ENCODE results near the gene MAP2K3. TPM values are rescaled to one million over a fixed set of nuclear protein-coding genes. Genes with fewer than 3 reads are reported as not detected.

The MAP2K3 gene
- total and polyA plus RNA-seq, 10 of the 15 experiments (the other 5 are each of a cell fraction or from before 2014, with no cell fraction given): 0.71 to 39.4 (median 18.6) TPM

DNA sequence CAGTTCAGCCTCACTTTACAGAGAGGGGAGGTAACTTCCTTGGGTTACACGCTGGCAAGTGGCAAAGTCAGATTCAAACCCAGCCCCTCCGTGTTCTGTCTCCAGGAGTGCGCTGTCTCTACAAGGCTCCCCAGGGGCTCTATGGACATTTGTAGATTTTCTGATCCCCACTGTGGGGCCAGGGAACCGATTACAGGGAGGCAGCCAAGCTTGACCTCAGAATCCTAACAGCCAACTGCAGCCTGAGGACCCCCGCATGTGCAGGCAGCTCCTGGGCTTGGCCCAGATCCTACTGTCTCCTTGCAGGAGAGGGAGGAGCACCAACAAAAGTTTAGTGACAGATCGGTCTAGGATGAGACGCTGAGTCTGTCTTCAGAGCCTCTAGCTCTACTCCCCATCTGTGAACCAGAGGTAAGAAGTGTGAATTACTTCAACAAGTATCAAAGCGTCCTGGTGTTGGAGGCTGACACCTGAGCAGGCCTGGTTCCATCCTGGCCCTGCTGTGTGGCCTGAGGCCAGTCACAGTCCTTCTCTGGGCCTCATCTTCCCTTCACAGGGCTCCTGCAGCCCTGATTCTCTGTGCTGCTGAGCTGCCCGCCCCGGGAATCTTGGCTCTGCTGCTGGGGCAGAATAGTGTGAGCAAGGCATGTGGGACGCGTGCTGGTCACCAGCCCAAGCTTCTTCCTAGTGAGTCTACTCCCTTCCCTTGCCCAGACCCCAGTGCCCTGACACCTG, 22.1 kb upstream of the MAP2K3 start:
- ChIA-PET SMC1A (ENCODE audit: uncharacterized antibody, unreplicated experiment) (no interaction called here), RAD21 (ENCODE audit: unreplicated experiment) (no interaction called here), CTCF (interaction anchor here (0.6 kb wide), 1 partner anchor 51 kb away, joined by 3 read pairs; no protein-coding TSS in a partner anchor), POLR2A (no interaction called here)
- no peak for DNase-seq (ENCODE audit: low read depth, low spot score)
- no peaks in the 10 kb centered on the region; the same call in 1 of the 2 replicates for H4K20me1 ChIP-seq (ENCODE audit: control insufficient read depth, insufficient read depth)
- no peak overlapping the region for H3K4me3 ChIP-seq
- ATAC-seq: no peak
- in situ Hi-C loops (cut with MboI): no loop called here
- no peak overlapping the region for H3K9ac ChIP-seq (ENCODE audit: control insufficient read depth, insufficient read depth, low read length)
- H3K4me1 ChIP-seq (ENCODE audit: control insufficient read depth, insufficient read depth, low read length): no peaks in the 10 kb centered on the region
- BruUV-seq (replicated peaks): no TSS peak
- no peaks in the 10 kb centered on the region for H3K9me3 ChIP-seq (replicated peaks; ENCODE audit: control insufficient read depth, insufficient read depth, low read length)
- no peaks in the 10 kb centered on the region for H3K36me3 ChIP-seq (ENCODE audit: control insufficient read depth in 2 of 2, insufficient read depth in 2 of 2, low read length in 1 of 2)
- FAIRE-seq: no peak
- H3K27me3 ChIP-seq (replicated peaks in 1 of 2; ENCODE audit: control insufficient read depth in 2 of 2, insufficient read depth in 2 of 2, low read length in 1 of 2): no peaks in the 10 kb centered on the region
- intact Hi-C loops (cut with micrococcal nuclease; ENCODE audit: unreplicated experiment): no loop called here
- H3K4me2 ChIP-seq (ENCODE audit: control insufficient read depth, insufficient read depth): no peak overlapping the region
- H3K27ac ChIP-seq (ENCODE audit: control insufficient read depth, insufficient read depth): no peak overlapping the region
- H3K79me2 ChIP-seq (ENCODE audit: control insufficient read depth, insufficient read depth, low read length): no peaks in the 10 kb centered on the region
- WGBS (ENCODE audit: insufficient coverage, insufficient replicate concordance, low lambda C conversion rate, missing lambda C conversion rate): 46% methylated on average over 12 of the region's 12 CpGs
- TF ChIP-seq, protein P1, sequence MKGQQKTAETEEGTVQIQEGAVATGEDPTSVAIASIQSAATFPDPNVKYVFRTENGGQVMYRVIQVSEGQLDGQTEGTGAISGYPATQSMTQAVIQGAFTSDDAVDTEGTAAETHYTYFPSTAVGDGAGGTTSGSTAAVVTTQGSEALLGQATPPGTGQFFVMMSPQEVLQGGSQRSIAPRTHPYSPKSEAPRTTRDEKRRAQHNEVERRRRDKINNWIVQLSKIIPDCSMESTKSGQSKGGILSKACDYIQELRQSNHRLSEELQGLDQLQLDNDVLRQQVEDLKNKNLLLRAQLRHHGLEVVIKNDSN (IDR thresholded peaks at IDR 0.05; ENCODE audit: borderline replicate concordance, extremely low read length, insufficient read depth, low read depth, low read length): no peak
- no peak for TF ChIP-seq POLR2AphosphoS2 (IDR thresholded peaks at IDR 0.05; ENCODE audit: low read depth, low read length)
- TF ChIP-seq, protein P2, sequence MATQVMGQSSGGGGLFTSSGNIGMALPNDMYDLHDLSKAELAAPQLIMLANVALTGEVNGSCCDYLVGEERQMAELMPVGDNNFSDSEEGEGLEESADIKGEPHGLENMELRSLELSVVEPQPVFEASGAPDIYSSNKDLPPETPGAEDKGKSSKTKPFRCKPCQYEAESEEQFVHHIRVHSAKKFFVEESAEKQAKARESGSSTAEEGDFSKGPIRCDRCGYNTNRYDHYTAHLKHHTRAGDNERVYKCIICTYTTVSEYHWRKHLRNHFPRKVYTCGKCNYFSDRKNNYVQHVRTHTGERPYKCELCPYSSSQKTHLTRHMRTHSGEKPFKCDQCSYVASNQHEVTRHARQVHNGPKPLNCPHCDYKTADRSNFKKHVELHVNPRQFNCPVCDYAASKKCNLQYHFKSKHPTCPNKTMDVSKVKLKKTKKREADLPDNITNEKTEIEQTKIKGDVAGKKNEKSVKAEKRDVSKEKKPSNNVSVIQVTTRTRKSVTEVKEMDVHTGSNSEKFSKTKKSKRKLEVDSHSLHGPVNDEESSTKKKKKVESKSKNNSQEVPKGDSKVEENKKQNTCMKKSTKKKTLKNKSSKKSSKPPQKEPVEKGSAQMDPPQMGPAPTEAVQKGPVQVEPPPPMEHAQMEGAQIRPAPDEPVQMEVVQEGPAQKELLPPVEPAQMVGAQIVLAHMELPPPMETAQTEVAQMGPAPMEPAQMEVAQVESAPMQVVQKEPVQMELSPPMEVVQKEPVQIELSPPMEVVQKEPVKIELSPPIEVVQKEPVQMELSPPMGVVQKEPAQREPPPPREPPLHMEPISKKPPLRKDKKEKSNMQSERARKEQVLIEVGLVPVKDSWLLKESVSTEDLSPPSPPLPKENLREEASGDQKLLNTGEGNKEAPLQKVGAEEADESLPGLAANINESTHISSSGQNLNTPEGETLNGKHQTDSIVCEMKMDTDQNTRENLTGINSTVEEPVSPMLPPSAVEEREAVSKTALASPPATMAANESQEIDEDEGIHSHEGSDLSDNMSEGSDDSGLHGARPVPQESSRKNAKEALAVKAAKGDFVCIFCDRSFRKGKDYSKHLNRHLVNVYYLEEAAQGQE (IDR thresholded peaks at IDR 0.05; ENCODE audit: low read depth, low read length): no peak
- no peak overlapping the region for H2AFZ ChIP-seq (ENCODE audit: control insufficient read depth, low read depth, low read length)
